HCT116 (cell line): ENCODE measurements around the gene RUNX1. TPM values are rescaled to one million over a fixed set of nuclear protein-coding genes. Genes with fewer than 3 reads are reported as not detected.

Experiments
- ATAC-seq: fragments of 200-7000 bp; cut with Tn5 transposase; 2 replicates; pipeline ENCODE4 v1.9.1; 2020; ENCODE audit warnings: mild to moderate bottlenecking, moderate library complexity
- BruUV-seq: library from RNA; stranded (reverse); fragments of 400-500 nt; replicated peaks from 2 replicates; lab custom pipeline; 2021; lab: Mats Ljungman, UMichigan
- CTCF ChIA-PET: fragments of 300-600 bp; sonication (Branson Sonifier 250); formaldehyde crosslinking; loops from one replicate; lab custom pipeline; 2021; ENCODE audit warnings: antibody characterized with exemption; lab: Charles Lee
- POLR2A ChIA-PET: fragments of 300-600, 350-600 bp; sonication (Branson Sonifier 250); formaldehyde crosslinking; loops from one replicate; lab custom pipeline; 2021; ENCODE audit warnings: antibody characterized with exemption; lab: Charles Lee
- RAD21 ChIA-PET, 2 experiments: fragments of 300-600 bp; sonication (Branson Sonifier 250); formaldehyde crosslinking; loops; one replicate each; lab custom pipeline; 2023; ENCODE audit warnings: low total read pairs in 2 of 2; ENCODE audit not compliant: uncharacterized antibody in 2 of 2, unreplicated experiment in 2 of 2, low non-redundant PET in 1 of 2; lab: Charles Lee
- DNase-seq: peaks from one replicate; pipeline ENCODE4 v3.0.0-alpha.2; 2010; ENCODE audit warnings: low read depth, low spot score
- H2AFZ ChIP-seq: fragments of 200-600 bp; shearing (Covaris generic), sonication (generic); 2 replicates; pipeline ENCODE4 v1.6.1; 2017; ENCODE audit warnings: low read depth, mixed run types, mixed read lengths, antibody characterized with exemption, low read length; ENCODE audit not compliant: poor library complexity, severe bottlenecking
- H3K27ac ChIP-seq: 2 replicates; pipeline ENCODE4 v1.5.1; 2012; ENCODE audit warnings: low read depth, low read length
- H3K27me3 ChIP-seq: fragments of 200-600 bp; sonication (generic); 2 replicates; pipeline ENCODE4 v1.6.1; 2016; ENCODE audit warnings: mixed run types, low read length, mixed read lengths; ENCODE audit not compliant: insufficient read depth
- H3K36me3 ChIP-seq, 2 experiments: fragments of 200-500 bp in 1 of 2; fragments of 200-600 bp in 1 of 2; sonication (Bioruptor generic) in 1 of 2; sonication (generic) in 1 of 2; 2 replicates each; pipeline versions ENCODE4 v1.5.1 to v1.6.1; 2014 to 2016; ENCODE audit warnings: low read length in 2 of 2, inconsistent platforms in 1 of 2, mixed read lengths in 1 of 2, mixed run types in 1 of 2; ENCODE audit not compliant: insufficient read depth in 2 of 2, control insufficient read depth in 1 of 2
- H3K4me1 ChIP-seq, 2 experiments: fragments of 200-600 bp in 1 of 2; sonication (generic) in 1 of 2; 2 replicates each; pipeline versions ENCODE4 v1.5.1 to v1.6.1; 2012 to 2017; ENCODE audit warnings: low read length in 2 of 2, inconsistent platforms in 1 of 2, mild to moderate bottlenecking in 1 of 2, mixed read lengths in 1 of 2, mixed run types in 1 of 2, moderate library complexity in 1 of 2; ENCODE audit not compliant: insufficient read depth in 2 of 2, control insufficient read depth in 1 of 2
- H3K4me2 ChIP-seq: fragments of 200-600 bp; sonication (generic); 2 replicates; pipeline ENCODE4 v1.6.1; 2017; ENCODE audit warnings: mixed run types, low read length, mixed read lengths
- H3K4me3 ChIP-seq, 2 experiments: fragments of 200-600 bp in 1 of 2; sonication (generic) in 1 of 2; replicated peaks in 1 of 2; 2 replicates each; pipeline ENCODE4 v1.5.1; 2011 to 2016; ENCODE audit warnings: low read length in 2 of 2, control low read depth in 1 of 2, low read depth in 1 of 2, mild to moderate bottlenecking in 1 of 2, mixed read lengths in 1 of 2, mixed run types in 1 of 2
- H3K79me2 ChIP-seq: fragments of 200-600 bp; sonication (generic); 2 replicates; pipeline ENCODE4 v1.6.1; 2017; ENCODE audit warnings: mild to moderate bottlenecking, mixed run types, low read length, moderate library complexity, mixed read lengths; ENCODE audit not compliant: insufficient read depth
- H3K9ac ChIP-seq: fragments of 200-600 bp; sonication (generic); 2 replicates; pipeline ENCODE4 v1.6.1; 2016; ENCODE audit warnings: low read length, mixed read lengths
- H3K9me2 ChIP-seq: fragments of 200-600 bp; sonication (generic), shearing (Covaris generic); 2 replicates; pipeline ENCODE4 v1.6.1; 2017; ENCODE audit warnings: mixed run types, mild to moderate bottlenecking, moderate library complexity; ENCODE audit not compliant: insufficient read depth
- H3K9me3 ChIP-seq, 2 experiments: fragments of 200-500 bp in 1 of 2; fragments of 200-600 bp in 1 of 2; sonication (Bioruptor generic) in 1 of 2; sonication (generic) in 1 of 2; 2 replicates each; pipeline ENCODE4 v1.6.1; 2014 to 2017; ENCODE audit warnings: low read length in 2 of 2, mixed read lengths in 2 of 2, inconsistent platforms in 1 of 2, low read depth in 1 of 2, mild to moderate bottlenecking in 1 of 2, mixed run types in 1 of 2, moderate library complexity in 1 of 2; ENCODE audit not compliant: control insufficient read depth in 1 of 2, insufficient read depth in 1 of 2
- H4K20me1 ChIP-seq: fragments of 200-600 bp; sonication (generic), shearing (Covaris generic); 2 replicates; pipeline ENCODE4 v1.6.1; 2017; ENCODE audit warnings: mixed run types, mild to moderate bottlenecking, moderate library complexity; ENCODE audit not compliant: insufficient read depth
- EZH2 ChIP-seq: fragments of 200-600 bp; sonication (generic); IDR thresholded peaks from 2 replicates; pipeline ENCODE4 v1.6.1; 2017; ENCODE audit warnings: antibody characterized with exemption, mixed run types
- EZH2phosphoT487 ChIP-seq: fragments of 200-600 bp; IDR thresholded peaks from 2 replicates; pipeline ENCODE4 v1.6.1; 2018; ENCODE audit warnings: antibody characterized with exemption, borderline replicate concordance
- JUND ChIP-seq: IDR thresholded peaks from 2 replicates; pipeline ENCODE4 v1.6.1; 2012
- SP1 ChIP-seq: IDR thresholded peaks from 2 replicates; pipeline ENCODE4 v1.6.1; 2012; ENCODE audit warnings: low read depth
- TCF7L2 ChIP-seq: IDR thresholded peaks from 2 replicates; pipeline ENCODE4 v1.7.0; 2011; ENCODE audit warnings: borderline replicate concordance, inconsistent platforms; ENCODE audit not compliant: insufficient read depth, insufficient read length; ENCODE audit errors: extremely low read depth
- intact Hi-C: fragments of 100-400 bp; cut with micrococcal nuclease; formaldehyde crosslinking; loops from 2 replicates; pipeline ENCODE4 v1.10.0; 2022
- total RNA-seq: library from RNA; stranded (reverse); gene quantifications from one replicate; pipeline ENCODE4 v1.2.1, GENCODE V29; 2021; ENCODE audit not compliant: unreplicated experiment
- TF ChIP-seq, protein P1 (sequence below), 3 experiments: fragments of 200-600 bp in 1 of 3; sonication (generic) in 1 of 3; IDR thresholded peaks in 2 of 3; conservative IDR thresholded peaks in 1 of 3; 2 replicates each; pipeline ENCODE4 v1.5.1; 2012 to 2017; ENCODE audit warnings: low read depth in 2 of 3, low read length in 2 of 3, antibody characterized with exemption in 1 of 3, borderline replicate concordance in 1 of 3, control low read depth in 1 of 3, mild to moderate bottlenecking in 1 of 3, mixed read lengths in 1 of 3, mixed run types in 1 of 3, moderate library complexity in 1 of 3; ENCODE audit not compliant: insufficient read depth in 1 of 3

The RUNX1 gene
- total RNA-seq, 1 experiment from 2014 or later, result 33.5 TPM

DNA sequence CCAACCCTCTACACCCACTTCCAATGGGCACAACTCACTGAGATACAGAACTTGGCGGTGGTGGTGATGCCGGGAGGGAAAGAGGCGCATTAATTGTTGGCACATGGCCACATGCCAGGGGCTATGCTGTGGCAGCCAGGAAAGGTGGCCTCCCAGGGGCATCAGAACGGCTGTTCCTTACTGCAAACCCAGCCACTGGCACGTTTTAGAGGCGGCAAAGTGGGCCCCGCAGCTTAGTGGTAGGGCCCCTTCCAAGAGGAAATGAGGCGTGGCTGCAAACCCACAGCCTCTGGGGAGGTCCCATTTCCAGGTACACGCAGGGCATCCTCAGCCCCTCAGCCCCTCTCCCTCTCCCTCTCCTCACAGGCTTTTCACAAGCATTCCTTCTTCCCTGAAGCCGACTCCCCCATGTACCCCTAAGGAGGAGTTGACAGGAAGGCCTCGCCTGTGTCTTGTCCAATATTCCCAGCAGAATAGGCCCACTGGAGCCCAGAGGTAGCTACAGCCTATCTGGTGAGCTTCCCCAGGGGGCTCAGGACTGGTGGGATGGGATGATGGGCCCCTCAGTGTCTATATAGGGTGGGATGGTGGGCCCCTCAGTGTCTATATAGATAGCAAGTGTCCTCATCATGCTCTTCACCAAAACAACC lies 214.1 kb downstream of the RUNX1 start:
- 0 out of 2 replicates have a peak overlapping the region, but pooled peaks have one; percentile 47 for H3K9ac ChIP-seq
- intact Hi-C loops, result no loop called here

More for the DNA sequence above, 214.1 kb downstream of the RUNX1 start:
- H3K4me1 ChIP-seq, result peaks cover 36 to 49% of the 10 kb centered on the region in 2 experiments
- no peaks in the 10 kb centered on the region for H3K27me3 ChIP-seq
- DNase-seq, result no peak
- peak overlapping the region; percentile 64 for H3K4me2 ChIP-seq
- ChIA-PET CTCF (interaction anchor here (3.1 kb wide), 1 partner anchor 89 kb away, joined by 16 read pairs; no protein-coding TSS in a partner anchor), RAD21 (interaction anchor here in 1 of 2 experiments (0.6 kb wide), 1 partner anchor 11 kb away, joined by 3 read pairs; no protein-coding TSS in a partner anchor), POLR2A (no interaction called here)
- ATAC-seq, result no peak
- TF ChIP-seq TCF7L2 (no peak), JUND (no peak), SP1 (no peak), EZH2phosphoT487 (no peak), EZH2 (no peak)
- TF ChIP-seq, protein P1, sequence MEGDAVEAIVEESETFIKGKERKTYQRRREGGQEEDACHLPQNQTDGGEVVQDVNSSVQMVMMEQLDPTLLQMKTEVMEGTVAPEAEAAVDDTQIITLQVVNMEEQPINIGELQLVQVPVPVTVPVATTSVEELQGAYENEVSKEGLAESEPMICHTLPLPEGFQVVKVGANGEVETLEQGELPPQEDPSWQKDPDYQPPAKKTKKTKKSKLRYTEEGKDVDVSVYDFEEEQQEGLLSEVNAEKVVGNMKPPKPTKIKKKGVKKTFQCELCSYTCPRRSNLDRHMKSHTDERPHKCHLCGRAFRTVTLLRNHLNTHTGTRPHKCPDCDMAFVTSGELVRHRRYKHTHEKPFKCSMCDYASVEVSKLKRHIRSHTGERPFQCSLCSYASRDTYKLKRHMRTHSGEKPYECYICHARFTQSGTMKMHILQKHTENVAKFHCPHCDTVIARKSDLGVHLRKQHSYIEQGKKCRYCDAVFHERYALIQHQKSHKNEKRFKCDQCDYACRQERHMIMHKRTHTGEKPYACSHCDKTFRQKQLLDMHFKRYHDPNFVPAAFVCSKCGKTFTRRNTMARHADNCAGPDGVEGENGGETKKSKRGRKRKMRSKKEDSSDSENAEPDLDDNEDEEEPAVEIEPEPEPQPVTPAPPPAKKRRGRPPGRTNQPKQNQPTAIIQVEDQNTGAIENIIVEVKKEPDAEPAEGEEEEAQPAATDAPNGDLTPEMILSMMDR (IDR thresholded peaks at IDR 0.05 in 2 of 3, conservative IDR thresholded peaks at IDR 0.05 in 1 of 3; ENCODE audit: borderline replicate concordance in 1 of 3, insufficient read depth in 1 of 3, low read depth in 2 of 3, low read length in 2 of 3), result no peak
- H4K20me1 ChIP-seq, result no peaks in the 10 kb centered on the region
- H3K4me3 ChIP-seq, result no peak overlapping the region
- H3K79me2 ChIP-seq, result peaks cover 9% of the 10 kb centered on the region; the same call in 1 of the 2 replicates
- no peaks in the 10 kb centered on the region for H3K9me3 ChIP-seq
- H3K36me3 ChIP-seq, result peaks cover 10 to 16% of the 10 kb centered on the region in 2 experiments; a peak in 3 of 4 replicates
- H2AFZ ChIP-seq, result no peak overlapping the region
- H3K9me2 ChIP-seq, result no peaks in the 10 kb centered on the region
- peak overlapping the region; percentile 79 for H3K27ac ChIP-seq
- BruUV-seq, result no TSS peak
